T-helper 22 cell (primary cell): Measurements from ENCODE around the gene ASCC3.
"Not testable (repeated sequence)": the region's sequence is repeated elsewhere in the genome, so short reads cannot be mapped to it uniquely, and the experiment has no call there.

ENCODE experiments used
- DNase-seq: peaks from one replicate; pipeline ENCODE4 v3.0.0-alpha.2; 2020; ENCODE audit warnings: low read depth

Gene ASCC3

DNA sequence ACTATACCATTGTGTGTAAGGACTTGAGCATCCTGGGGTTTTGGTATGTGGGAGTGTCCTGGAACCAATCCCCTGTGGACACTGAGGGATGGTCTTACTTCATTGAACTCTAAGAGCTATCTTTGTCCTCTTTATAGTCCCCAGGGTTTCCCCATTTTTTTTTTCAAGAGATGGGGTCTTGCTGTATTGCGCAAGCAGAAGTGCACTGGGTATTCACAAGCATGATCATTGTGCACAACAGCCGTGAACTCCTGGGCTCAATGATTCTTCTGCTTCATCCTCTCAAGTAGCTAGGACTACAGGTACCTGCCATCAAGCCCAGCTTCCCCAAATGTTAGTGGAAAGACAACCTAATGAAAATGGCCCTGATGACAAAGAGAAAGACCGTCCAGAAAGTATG lies 2.2 kb upstream of the ASCC3 start:
- DNase-seq: no peak

DNA sequence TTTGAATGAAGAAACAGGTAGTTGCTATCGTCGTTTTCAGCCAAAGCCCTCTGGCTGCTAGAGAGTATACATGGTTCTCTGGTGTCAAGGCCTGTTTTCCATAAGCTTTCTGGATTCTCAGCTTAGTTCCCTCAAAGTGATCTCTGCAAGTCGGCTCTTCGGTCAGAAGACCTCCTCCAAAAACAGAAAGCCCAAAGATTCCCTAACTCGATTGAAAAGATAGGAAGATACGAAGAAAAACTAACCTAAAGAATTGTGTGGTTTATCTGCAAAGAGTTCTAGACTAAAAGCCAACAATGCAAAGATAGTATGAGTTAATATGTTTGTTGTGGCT lies 545 bp upstream of the ASCC3 start:
- no peak for DNase-seq

DNA sequence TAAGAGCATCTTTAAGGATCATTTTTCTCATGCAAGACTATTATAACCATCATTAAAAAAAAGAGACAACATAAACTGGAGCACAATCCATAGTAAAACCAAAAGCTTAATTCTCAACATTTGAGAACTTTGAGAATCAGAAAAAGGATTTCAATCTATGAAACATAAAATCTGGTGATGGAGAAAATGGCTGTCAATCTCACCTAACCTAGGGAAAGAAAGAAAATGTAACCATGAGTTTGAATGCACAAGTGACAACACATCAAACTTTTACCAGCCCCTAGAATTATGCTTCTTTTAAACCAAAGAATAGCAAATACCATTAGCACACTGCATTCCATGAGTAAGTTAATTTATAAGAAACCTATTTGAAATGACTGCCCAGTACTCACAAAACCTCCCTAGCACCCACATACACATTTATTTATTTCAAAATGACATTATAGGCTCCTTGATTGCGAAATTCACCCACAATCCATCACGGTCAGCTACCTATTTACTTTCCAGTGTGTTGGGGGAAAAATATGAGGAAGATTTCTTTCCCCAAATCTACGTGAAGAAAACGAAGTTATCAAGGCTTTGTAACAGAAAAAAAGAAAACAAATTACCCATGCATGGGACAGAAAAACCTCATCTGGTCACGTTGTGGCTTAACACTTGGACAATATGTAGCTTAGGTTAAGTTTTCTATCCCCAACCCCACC lies 828 bp downstream of the ASCC3 start:
- no peak for DNase-seq

DNA sequence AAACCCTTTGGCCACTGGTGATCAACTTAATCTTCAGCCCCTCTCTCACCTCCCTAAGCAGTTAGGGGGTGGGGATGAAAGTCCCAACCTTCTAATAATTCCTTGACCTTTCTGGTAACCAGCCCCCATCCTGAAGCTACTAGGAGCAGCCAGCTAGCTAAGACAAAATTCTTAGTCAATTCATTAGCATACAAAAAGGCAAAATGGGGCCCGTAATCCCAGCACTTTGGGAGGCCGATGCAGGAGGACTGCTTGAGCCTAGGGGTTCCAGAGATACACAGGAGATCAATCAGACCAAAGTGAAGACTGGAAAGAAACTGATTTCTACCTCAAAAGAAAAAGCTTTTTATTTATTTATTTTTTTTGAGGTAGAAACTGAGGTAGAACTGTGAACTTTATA lies 1.8 kb downstream of the ASCC3 start:
- no peak for DNase-seq

DNA sequence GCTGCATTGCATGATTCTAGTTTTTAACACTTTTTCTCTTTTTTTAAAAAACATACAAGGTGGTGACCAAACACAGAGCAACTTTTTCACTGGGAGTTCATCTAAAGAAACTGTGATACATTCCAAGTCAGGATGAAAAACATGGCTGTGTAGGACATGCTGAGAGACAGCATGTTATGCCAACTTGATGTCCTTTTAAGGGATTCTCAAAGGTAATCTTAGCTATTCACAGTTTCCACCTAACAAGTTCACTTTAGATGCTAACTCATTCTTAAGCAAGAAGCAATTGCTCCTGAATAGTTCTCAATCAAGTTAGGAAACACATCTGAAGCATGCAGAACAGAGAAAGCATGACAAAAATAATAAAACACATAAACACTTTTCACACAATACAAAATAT lies 3.3 kb downstream of the ASCC3 start:
- DNase-seq: no peak

DNA sequence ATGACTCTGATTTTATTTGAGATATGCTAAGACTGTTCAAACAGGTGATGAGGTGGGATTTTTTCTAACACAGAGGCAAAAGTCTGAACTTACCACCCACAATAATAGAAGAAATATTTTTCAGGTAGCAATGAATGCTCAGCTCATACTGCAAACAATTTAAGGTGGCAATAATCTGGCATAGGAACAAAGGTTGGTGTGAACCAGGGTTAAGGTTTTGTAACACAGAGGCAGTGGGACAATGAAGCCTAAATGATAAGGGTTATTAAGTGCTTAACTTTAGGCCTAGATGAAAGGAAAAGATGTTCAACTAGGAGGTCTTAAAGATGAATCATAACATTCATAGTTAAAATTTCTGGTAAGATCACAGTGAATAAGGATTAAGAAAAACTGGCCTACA lies 4.9 kb downstream of the ASCC3 start:
- DNase-seq: no peak

DNA sequence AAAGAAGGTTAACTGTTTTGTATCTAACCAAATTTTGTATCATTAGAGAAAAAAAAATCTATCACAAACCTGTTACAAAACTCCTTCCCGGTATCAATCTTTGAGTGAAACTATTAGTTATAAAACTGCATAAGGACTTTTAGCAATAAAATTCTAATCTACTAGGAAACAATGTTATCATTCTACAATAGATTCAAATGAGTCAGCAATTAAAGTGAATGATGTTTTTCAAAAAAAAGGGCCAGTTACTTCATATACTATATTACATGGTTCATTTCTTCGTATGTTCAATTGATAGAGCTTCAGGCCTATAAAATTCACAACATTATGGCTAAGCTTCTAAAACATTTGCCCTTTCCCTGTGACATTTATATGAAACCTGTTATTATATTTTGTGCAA lies 15.6 kb downstream of the ASCC3 start:
- DNase-seq: no peak

DNA sequence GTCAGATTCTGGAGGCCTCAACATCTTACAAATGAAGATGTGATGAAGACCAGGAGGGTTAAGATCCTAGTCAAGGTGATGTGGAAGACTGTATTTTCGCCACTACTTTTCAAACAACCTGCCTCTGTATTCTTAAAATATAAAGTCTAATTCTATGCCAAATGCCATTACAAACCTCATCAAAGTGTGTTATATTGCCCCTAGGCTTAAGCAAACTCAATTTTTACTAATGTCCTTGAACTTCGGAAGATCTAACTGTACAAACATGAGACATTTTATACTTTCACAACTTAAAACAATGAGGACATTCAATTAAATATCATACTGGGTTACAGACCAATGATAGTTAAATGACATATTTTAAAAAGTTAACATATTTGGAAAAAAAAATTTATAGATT lies 19.1 kb downstream of the ASCC3 start:
- no peak for DNase-seq

DNA sequence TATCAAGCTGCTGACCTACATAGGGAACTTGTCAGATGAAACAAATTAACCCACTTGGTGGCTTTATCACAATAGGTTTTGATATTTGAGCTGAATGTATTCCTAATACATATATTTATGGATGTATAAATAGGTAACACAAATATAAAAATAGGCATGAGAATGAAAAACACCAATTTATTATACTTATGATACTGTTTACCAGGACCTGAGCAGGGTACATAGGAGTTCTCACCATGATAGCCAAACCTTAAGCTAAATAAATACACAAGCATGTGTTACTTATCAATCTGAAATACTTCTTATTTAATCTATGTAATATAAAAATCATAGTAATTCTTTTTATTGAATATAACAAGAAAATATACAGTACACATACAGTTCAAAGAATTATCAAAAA lies 25.0 kb downstream of the ASCC3 start:
- DNase-seq: no peak

DNA sequence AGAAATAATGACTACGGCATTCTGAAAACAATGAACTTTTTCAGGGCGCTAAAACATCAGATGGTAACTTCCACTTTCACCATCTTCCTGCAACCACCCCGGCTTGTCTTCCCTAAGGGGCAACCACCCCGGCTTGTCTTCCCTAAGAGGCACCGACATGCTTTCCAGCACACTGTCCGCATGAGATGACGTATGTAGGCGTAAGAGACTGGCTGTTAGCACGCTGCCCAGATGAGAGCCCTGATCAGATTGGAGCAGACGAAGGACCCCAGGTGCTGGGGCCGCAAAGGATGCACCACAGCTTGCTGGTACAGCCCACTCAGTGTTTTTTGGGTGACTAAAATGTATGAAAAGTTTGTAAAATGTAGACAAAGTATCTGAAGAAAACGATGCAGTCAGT lies 29.3 kb downstream of the ASCC3 start:
- no peak for DNase-seq

DNA sequence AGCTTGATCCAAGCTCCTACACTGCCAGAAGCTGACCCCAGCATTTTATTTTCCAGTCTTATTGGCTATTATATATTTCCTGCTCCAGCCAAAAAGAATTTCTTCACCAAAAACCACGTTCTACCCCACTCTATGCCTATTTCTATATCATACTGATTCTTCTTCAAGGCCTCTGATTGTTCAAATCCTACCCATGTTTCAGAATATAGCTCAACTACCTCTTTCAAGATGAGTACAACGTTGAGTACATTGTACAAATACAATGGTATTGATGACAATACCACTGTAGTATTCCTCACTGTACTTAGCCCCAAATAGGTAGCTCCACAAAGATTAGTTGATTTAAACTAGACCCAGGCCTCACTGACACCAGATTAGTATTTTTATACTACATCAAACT lies 31.0 kb downstream of the ASCC3 start:
- no peak for DNase-seq

DNA sequence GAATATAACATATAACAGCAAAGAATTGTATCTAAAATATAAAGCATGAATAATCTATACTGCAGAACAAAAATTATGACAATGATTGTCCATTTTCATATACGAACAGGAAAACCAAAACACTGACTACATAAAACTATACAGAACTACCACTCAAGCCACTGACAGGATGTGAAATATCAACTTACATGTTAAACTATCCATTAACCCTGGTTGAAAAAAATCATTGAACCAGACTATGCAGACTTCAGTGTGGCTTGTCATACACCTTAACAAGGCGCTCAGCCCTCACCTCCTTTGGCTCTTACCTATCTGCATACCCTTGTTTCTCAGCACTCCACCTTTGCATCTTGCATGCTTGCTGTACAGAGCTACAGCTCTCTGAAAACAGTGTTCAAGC lies 34.9 kb downstream of the ASCC3 start:
- no peak for DNase-seq

DNA sequence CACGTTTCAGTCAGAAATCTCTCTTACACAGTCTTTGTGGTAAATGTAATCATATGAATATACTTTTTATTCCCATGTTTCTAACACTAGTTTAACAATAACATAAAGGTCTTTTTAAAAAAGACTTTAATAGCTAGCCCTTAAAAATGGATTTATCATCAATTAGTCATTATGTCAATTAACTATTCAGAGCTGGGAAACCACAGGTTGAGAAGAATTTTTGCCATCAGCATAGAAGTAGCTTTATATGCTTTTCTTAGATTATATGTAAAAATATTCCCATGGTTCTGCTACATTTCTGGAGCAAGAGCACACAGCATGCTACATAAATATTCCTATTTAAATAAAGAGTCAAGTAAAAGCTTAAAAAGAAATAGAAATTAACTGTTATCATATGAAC lies 35.5 kb downstream of the ASCC3 start:
- DNase-seq: no peak

DNA sequence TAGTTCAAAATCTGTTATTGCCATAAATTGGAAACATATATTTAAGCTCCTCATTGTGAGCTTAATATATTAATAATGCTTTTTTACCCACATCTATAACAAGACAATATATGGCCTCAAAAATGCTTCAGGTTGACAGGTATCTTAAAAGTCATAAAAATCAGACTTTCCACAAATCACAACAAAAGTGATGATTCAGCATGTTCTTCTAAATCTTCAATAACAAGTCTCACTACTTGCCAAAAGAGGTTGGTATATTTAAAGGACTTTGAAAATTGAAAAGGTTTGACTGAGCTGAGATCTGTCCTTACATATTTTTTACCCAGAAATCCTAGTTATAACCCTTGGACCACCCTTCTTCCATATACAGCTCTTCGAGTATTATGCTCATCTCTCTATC lies 41.7 kb downstream of the ASCC3 start:
- no peak for DNase-seq

DNA sequence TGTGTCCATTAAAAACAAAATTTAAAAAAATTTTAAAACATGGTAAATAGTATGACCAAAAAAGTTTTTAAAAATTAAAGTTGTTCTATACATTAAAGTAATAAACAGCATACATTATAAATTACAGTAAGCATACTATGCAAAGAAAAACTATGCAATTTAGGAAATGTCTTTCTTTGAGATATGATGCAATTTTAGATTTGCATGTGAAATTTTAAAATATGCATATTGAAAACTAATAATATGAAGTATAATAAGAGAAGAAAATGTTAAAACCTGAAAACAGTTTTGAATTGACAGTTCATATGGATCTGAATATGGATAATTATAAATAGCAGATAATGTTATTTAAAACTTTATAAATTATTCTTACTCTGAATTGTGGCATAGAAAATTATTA lies 43.1 kb downstream of the ASCC3 start:
- no peak for DNase-seq

DNA sequence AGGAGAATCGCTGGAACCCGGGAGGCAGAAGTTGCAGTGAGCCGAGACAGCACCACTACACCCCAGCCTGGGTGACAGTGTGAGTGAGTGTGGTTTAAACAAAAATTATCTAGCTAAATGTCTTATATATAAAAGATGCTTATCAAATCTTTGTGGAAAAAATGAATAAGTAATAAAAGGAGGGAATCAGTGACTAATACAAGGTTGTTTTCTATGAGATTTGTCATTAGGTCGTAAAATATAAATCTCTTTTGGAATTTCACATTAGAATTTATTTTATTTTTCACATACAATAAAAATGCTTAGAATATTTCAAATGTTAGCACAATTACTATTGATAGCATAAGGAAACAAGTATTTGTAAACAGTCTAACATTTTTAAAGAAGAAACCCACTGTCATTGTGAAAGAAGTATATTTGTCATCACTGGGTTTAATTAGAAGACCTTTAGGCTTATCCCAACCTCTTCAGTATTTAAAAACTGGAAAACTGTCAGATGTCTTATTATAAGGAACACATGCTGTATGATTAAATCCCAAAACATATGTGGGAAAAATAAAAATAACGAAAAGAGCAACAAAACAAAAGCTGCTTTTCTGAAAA lies 47.1 kb downstream of the ASCC3 start:
- no peak for DNase-seq

DNA sequence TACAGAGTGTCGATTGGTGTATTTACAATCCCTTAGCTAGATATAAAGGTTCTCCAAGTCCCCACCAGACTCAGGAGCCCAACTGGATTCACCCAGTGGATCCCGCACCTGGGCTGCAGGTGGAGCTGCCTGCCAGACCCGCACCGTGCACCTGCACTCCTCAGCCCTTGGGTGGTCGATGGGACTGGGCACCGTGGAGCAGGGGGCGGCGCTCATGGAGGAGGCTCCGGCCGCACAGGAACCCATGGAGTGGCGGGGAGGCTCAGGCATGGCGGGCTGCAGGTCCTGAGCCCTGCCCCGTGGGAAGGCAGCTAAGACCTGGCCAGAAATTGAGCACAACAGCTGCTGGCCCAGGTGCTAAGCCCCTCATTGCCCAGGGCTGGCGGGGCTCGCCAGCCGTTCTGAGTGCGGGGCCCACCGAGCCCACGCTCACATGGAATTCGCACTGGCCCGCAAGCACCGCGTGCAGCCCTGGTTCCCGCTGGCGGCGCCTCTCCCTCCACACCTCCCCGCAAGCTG lies 52.0 kb downstream of the ASCC3 start:
- DNase-seq: not testable (repeated sequence)

DNA sequence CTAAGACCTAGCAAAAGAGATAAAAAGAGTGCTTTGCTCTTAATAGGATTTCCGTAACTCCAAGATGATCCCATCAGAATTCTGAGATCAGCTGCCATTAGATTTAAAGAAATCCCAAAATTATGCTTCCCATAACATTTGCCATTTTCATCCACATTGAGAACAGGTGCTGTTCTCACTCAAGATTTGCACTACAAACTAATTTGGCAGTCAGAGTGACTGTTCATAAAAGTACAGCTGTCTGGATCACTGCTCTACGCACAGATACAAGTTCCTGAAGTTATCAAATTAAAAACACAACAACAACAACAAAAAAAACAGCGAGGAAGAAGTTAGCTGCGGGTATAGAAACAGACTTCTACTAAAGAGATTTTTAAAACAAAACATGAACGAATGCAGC lies 58.1 kb downstream of the ASCC3 start:
- no peak for DNase-seq

DNA sequence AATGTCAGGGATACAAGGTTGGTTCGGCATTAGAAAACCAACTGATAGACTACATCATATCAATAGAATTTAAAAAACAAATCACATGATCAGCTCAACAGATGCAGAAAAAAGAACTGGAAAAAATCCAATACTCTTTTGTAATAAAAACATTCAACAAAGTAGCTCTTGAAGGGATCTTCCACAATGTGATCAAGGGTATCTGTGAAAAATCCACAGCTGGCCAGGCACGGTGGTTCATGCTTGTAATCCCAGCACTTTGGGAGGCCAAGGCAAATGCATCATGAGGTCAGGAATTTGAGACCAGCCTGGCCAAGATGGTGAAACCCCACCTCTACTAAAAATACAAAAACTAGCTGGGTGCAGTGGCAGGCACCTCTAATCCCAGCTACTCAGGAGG lies 63.1 kb downstream of the ASCC3 start:
- no peak for DNase-seq

DNA sequence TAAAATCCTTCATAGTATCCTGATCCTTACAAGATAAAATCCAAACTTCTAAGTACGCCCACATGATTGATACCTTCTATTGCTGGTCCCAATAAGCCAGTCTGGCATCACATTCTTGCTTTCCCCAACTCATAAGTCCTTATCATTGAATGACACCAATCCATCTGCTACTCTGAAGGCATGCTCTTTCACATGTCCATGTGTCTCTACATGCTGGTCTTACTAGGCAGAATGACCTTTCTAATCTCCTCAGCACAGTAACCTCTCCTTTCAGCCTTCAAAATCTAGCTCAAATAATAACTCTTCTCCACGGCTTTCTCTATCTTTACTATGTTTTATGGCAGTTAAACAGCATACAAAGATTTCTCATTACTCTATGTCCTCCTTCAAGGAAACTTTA lies 71.1 kb downstream of the ASCC3 start:
- no peak for DNase-seq

DNA sequence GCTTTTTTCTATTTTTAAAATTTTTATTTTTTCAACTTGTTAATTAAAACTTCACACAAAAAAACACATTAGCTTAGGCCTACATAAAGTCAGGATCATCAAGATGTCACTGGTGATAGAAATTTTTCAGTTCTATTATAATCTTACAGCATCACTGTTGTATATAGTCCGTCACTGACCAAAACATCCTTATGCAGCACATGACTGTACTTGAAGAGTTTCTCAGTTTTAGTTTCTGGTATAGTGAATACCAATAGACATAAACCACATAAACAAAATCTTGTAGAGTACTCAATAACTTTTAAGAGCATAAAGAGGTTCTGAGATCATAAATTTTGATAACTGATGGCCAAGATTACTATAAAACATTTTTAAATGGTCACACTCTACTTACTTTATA lies 71.8 kb downstream of the ASCC3 start:
- DNase-seq: no peak

DNA sequence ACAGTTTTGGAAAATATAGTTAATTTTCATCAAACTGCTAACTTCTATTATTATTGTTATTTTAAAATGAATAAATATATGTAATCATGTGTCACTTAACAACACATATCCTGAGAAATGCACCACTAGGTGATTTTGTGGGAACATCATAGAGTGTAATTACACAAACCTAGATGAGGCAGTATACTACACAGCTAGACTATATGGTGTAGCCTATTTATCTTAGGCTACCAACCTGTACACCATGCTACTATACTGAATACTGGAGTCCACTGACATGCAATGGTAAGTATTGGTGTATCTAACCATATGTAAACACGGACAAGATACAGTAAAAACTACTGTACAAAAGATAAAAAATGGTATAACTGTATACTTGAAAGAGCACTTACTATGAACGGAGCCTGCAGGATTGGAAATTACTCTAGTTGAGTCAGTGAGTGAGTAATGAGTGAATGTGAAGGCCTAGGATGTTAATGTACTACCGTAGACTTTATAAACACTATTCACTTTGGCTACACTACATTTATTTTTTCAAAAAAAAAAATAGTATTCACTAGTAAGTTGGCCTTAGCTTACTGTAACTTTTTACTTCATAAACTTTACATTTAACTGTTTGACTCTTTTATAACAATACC lies 72.4 kb downstream of the ASCC3 start:
- no peak for DNase-seq

DNA sequence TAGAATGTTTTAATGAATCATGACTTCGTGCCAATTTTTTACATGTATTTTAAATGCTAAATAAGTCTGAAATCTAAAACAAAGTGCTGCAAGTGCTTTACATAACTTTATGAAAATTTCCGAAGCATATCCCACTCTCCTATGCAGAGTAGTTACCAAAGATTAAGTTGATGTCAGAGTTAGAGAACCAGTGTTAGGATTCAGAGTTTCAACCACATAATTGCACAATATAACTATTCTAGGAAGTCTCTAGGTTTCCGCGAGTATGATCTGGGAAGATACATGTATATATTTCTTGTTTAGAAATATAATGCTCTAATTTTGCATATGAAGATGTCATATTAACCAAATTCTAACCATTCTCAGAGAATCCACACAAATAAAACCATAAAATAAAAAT lies 74.8 kb downstream of the ASCC3 start:
- no peak for DNase-seq
